Thyroid gland (tissue), 4 donors: ENCODE results near the gene NAA35. TPM values are rescaled to one million over a fixed set of nuclear protein-coding genes. Genes with fewer than 3 reads are reported as not detected.

Experiments
- DNase-seq, 2 donors: peaks; one replicate each; pipeline ENCODE4 v3.0.0-alpha.2; 2019
- H3K27ac ChIP-seq, 3 donors: fragments of 200-600 bp; sonication (generic); 1 replicate in 2 of 3; 2 replicates in 1 of 3; pipeline ENCODE4 v1.5.1; 2016 to 2019; ENCODE audit warnings: mild to moderate bottlenecking in 1 of 3, moderate library complexity in 1 of 3
- H3K27me3 ChIP-seq: fragments of 200-600 bp; sonication (generic); one replicate; pipeline ENCODE4 v1.5.1; 2019
- H3K36me3 ChIP-seq, 2 donors: fragments of 200-600 bp; sonication (generic); one replicate each; pipeline ENCODE4 v1.5.1; 2016 to 2019
- H3K4me1 ChIP-seq, 2 donors: fragments of 200-600 bp; sonication (generic); one replicate each; pipeline ENCODE4 v1.5.1; 2017 to 2019
- H3K4me3 ChIP-seq, 3 donors: fragments of 200-600 bp; sonication (generic); replicated peaks in 1 of 3; 1 replicate in 2 of 3; 2 replicates in 1 of 3; pipeline ENCODE4 v1.5.1; 2016; ENCODE audit warnings: mild to moderate bottlenecking in 1 of 3
- H3K9me3 ChIP-seq: fragments of 200-600 bp; sonication (generic); one replicate; pipeline ENCODE4 v1.5.1; 2017
- CTCF ChIP-seq, 6 experiments: fragments of 200-600 bp in 3 of 6; fragments of 450-650 bp in 3 of 6; sonication (generic) in 3 of 6; IDR thresholded peaks; one replicate each; pipeline ENCODE4 v1.5.1; 2016 to 2019; ENCODE audit warnings: antibody characterized with exemption in 6 of 6, mild to moderate bottlenecking in 2 of 6, inconsistent platforms in 1 of 6, moderate library complexity in 1 of 6
- POLR2A ChIP-seq, 2 donors: fragments of 450-650 bp; IDR thresholded peaks; one replicate each; pipeline ENCODE4 v1.6.1; 2017; ENCODE audit warnings: antibody characterized with exemption in 2 of 2, mild to moderate bottlenecking in 2 of 2, moderate library complexity in 1 of 2
- WGBS, 2 donors: methylation state at CpG; one replicate each; pipeline ENCODE4 v1.1.5; 2017; 5-methylcytosine and 5-hydroxymethylcytosine counted together
- intact Hi-C: fragments of 100-400 bp; cut with DNase I; formaldehyde crosslinking; loops from one replicate; pipeline ENCODE4 v1.15.1; 2023
- total RNA-seq, 4 donors: library from RNA; depleted of rRNA; stranded (reverse); fragments of >200 nt; gene quantifications; one replicate each; pipeline ENCODE4 v1.2.3, GENCODE V29; 2016

NAA35 gene
- total RNA-seq, 4 donors from 2014 or later = 23.2 to 31.1 (median 26.2) TPM

- WGBS, 2 donors = 93 to 94% methylated on average over 16 of the region's 16 CpGs
- TF ChIP-seq POLR2A (IDR thresholded peaks at IDR 0.05) (no peak), CTCF (IDR thresholded peaks at IDR 0.05) (no peak)
- DNase-seq = no peak
- Histone ChIP-seq H3K4me3 (no peak overlapping the region), H3K27me3 (no peaks in the 10 kb centered on the region), H3K4me1 (no peaks in the 10 kb centered on the region), H3K27ac (no peak overlapping the region), H3K9me3 (no peaks in the 10 kb centered on the region), H3K36me3 (no peaks in the 10 kb centered on the region)
- intact Hi-C loops = no loop called here
Measured at GRCh38 chr9:85899388-85899787, 41.6 kb upstream of the NAA35 start.

DNA sequence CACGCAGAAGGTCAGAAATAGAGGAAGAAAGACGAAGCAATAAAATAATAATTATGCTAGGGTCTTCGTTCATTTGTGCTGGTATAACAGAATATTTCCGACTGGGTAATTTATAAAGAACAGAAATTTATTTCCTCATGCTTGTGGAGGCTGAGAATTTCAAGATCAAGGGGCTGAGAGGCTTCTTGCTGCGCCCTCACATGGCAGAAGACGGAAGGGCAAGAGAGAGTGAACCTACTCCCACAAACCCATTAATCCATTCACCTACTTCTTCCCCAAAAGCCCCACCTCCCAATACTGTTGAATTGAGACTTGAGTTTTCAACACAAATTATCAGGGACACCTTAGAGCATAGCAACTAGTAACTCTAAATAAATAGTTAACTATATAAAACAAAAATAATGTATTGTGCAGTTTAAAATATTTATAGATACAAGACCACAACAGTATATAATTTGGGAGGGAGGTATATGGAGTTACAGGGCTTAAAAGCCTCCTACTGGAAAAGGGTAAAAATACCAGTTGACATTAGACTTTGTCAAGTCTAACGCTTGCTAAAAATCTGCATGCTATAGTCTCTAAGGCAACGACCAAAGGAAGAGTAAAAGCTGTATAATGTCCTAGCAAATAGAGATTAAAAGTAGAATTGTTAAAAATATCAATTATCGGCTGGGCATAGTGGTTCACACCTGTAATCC is 40.3 kb upstream of the NAA35 start:
- Histone ChIP-seq H3K36me3 (no peaks in the 10 kb centered on the region), H3K9me3 (no peaks in the 10 kb centered on the region), H3K27me3 (no peaks in the 10 kb centered on the region), H3K4me1 (no peaks in the 10 kb centered on the region), H3K4me3 (no peak overlapping the region), H3K27ac (no peak overlapping the region)
- DNase-seq = no peak
- intact Hi-C loops = no loop called here
- 54 to 55% methylated on average over 9 of the region's 9 CpGs for WGBS, 2 donors
- TF ChIP-seq CTCF (IDR thresholded peaks at IDR 0.05) (peak in 2 of 6 experiments; percentile 19 to 45), POLR2A (IDR thresholded peaks at IDR 0.05) (no peak)

DNA sequence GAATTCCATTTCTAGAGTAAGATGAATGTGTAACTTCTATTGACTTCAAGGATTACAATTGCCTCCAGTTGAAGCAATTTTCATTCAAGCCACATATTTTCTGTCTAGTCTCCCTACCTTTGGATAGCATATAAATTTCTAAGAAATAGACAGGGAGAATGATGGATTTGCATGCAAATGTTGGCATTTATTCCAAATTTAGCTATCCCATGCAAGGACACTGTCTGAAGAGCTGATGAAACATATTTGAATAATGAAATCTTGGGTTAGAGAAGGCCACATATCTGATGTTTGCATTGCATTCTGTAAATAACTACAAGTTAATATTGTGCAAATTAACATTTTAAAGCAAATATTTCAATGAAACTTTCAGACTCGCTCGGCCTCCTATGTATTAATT is 36.0 kb upstream of the NAA35 start:
- no peaks in the 10 kb centered on the region for H3K27me3 ChIP-seq
- no peak overlapping the region for H3K4me3 ChIP-seq
- no peak for TF ChIP-seq POLR2A (IDR thresholded peaks at IDR 0.05)
- TF ChIP-seq CTCF (IDR thresholded peaks at IDR 0.05) = no peak
- no peak for DNase-seq
- H3K27ac ChIP-seq = no peak overlapping the region
- no peaks in the 10 kb centered on the region for H3K36me3 ChIP-seq
- intact Hi-C loops = no loop called here
- WGBS, 2 donors = 93 to 97% methylated on average over 2 of the region's 2 CpGs
- H3K9me3 ChIP-seq = no peaks in the 10 kb centered on the region
- no peaks in the 10 kb centered on the region for H3K4me1 ChIP-seq

GRCh38 chr9:85905957-85906356 is 35.0 kb upstream of the NAA35 start:
- Histone ChIP-seq H3K4me1 (no peaks in the 10 kb centered on the region), H3K36me3 (no peaks in the 10 kb centered on the region), H3K9me3 (no peaks in the 10 kb centered on the region), H3K27me3 (no peaks in the 10 kb centered on the region), H3K4me3 (no peak overlapping the region), H3K27ac (no peak overlapping the region)
- no peak for TF ChIP-seq POLR2A (IDR thresholded peaks at IDR 0.05)
- TF ChIP-seq CTCF (IDR thresholded peaks at IDR 0.05) = no peak
- intact Hi-C loops = no loop called here
- no peak for DNase-seq
- 68 to 73% methylated on average over 1 of the region's 1 CpG for WGBS, 2 donors

- no peaks in the 10 kb centered on the region for H3K27me3 ChIP-seq
- no peak overlapping the region for H3K27ac ChIP-seq
- DNase-seq = no peak
- H3K4me3 ChIP-seq = no peak overlapping the region
- TF ChIP-seq POLR2A (IDR thresholded peaks at IDR 0.05) (no peak), CTCF (IDR thresholded peaks at IDR 0.05) (no peak)
- no peaks in the 10 kb centered on the region for H3K9me3 ChIP-seq
- H3K4me1 ChIP-seq = no peaks in the 10 kb centered on the region
- WGBS, 2 donors = 61 to 69% methylated on average over 1 of the region's 1 CpG
- intact Hi-C loops = no loop called here
- no peaks in the 10 kb centered on the region for H3K36me3 ChIP-seq
Measured at GRCh38 chr9:85909390-85909789, 31.6 kb upstream of the NAA35 start.
